ENCODE measurements around the gene GBGT1. TPM values are rescaled to one million over a fixed set of nuclear protein-coding genes. Genes with fewer than 3 reads are reported as not detected.
A peak's percentile ranks its signal among the peaks of the same experiment; 100 is the strongest.

The GBGT1 gene
- total and polyA plus RNA-seq, 9 of the 15 experiments (the other 6 are each of a cell fraction or from before 2014, with no cell fraction given) = 0.55 to 25.8 (median 13.7) TPM

GRCh38 chr9:133160742-133161546 lies 2.8 kb downstream of the GBGT1 start (continued):
- TF ChIP-seq ATF4 (CRISPR knock-in tag; IDR thresholded peaks at IDR 0.05) = 0 out of 2 replicates have a peak, but pooled peaks have one; percentile 10
- TF ChIP-seq DACH1 (IDR thresholded peaks at IDR 0.05; ENCODE audit: partially characterized antibody) = peak; percentile 60
- no peak for TF ChIP-seq PKNOX1 (IDR thresholded peaks at IDR 0.05)
- no peak for TF ChIP-seq ZNF407 (IDR thresholded peaks at IDR 0.05; ENCODE audit: low read depth)
- no peak for TF ChIP-seq STAT6 (CRISPR knock-in tag; IDR thresholded peaks at IDR 0.05)

Measured in K562 (cell line).